Superior temporal gyrus (tissue), 1 donor: ENCODE results near the gene RAB7A.
"Not testable (repeated sequence)": the region's sequence is repeated elsewhere in the genome, so short reads cannot be mapped to it uniquely, and the experiment has no call there.

Experiments used
- DNase-seq: peaks from one replicate; pipeline ENCODE4 v3.0.0-alpha.2; 2016; ENCODE audit errors: extremely low spot score

RAB7A gene

DNA sequence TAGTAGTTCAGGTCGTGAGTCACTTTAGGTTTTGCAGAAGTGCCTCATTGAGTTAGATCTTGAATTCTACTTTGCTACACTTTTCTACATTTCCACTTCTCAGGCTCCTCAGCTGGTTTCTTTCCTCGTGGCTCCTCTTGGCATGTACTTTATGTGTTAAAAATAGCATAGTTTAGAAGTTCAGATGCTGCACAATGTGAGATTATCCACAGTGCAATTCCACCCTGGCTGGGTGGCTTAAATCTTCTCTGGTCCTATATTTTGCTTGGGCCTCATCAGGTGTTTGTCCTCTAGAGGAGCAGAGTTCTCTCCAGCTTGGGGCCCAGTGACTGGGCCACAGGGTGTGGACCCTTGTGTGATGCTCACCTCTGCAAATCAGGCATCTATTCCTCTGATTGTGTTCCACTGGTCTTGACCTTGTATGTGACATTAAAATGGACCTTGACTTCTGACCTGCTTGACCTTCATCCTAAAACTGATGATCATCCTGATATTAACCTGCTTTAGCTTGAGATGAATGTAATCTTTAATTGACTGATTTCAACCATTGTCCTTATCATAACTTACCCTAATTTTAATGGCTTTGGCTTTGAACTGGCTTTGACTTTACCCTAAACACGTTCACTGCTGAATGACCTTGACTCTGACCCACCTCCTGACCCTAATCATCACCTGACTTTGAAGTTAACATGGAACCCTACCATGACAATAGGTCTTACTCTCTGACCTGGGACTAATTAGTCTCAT lies 89.5 kb downstream of the RAB7A start:
- DNase-seq, result peak; percentile 51

DNA sequence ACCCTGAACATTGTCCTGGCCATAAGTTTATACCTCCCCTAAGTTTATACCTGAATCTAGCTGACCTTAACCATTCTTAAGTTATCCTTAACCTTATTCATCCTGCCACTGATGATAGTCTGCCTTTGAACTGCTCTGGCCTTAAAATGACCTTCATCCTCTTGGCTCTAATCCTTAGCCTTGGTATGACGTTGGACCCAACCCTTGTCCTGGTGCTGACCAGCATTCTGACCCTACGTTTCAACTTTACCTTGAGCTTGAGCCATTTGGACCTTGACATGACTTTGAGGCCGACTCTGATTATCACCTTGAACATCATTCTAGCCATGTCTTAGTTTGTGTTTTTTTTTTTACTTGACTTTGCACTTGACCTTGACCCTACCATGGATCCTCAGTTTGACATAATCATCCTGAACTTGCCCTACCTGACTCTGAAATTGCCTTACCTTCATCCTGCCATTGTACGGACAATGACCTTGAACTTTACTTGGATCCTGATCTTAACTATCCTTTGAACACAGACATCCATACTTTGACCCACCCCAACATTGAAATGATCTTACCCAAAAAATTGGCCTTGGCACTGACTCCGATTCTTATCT lies 92.3 kb downstream of the RAB7A start:
- DNase-seq, result no peak

DNA sequence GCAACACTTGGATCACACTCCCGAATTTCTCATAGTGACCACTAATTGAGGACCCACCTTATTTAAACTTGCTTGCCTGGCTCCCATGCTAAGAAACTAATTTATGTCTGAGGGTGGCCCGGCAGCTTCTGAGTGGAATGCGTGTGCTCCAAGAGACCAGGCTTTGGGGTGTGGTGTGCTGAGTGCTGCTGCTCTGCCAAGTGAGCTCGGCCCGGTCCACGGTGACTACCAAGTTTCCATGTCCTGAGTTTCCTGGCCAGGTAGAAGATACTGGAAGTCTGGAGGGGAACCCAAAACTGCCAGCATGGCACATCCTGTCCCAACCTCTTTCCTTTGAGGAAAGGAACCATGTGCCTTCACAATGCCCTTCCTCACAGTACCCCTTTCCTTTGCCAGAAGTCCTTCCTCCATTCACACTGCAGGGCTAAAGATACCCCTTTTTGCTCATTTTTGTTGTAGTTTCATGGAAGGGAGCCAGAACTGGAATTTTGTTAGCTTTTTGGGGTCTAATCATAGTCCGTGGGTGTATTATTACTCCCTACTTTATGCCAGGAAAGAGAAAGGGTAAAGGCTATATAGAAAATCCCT lies 94.4 kb downstream of the RAB7A start:
- DNase-seq, result no peak

DNA sequence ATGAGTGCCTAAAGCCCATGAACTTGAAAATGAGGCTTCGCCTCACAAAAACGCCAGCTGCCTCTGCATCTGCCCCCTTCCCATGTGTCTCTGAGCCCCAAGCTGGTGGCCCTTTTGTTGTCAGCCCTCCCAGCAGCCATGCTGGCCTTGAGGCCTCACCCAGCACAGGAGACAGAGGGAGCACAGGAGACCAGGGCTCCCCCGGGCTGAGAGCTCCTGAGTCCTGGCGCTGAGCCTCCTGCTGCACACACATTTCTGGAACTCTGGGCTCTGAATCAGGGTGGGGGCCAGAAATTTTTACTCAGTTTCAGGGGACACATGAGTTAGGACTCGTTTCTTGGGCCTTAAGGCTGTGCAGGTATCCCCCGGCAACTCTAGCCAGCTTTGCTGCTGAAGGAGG lies 97.0 kb downstream of the RAB7A start:
- DNase-seq, result no peak

DNA sequence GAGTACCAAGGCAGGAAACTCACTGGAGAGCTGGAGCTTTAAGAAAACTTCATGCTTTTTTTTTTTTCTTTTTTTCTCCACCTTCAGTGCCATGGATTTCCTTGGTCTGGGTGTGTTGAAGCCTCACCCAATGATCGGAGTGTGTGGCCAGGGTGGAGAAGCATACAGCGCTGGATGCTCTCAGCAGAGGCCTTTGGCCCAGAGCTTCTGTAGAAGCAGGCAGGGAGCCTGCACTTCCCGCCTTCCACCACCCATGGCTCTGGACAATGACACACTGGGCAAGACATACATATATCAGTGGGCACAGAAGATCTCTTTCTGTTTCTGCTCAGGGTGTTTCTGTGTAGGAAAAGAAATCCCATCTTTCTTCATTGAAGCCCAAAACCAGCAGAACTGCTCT lies 97.6 kb downstream of the RAB7A start:
- no peak for DNase-seq

DNA sequence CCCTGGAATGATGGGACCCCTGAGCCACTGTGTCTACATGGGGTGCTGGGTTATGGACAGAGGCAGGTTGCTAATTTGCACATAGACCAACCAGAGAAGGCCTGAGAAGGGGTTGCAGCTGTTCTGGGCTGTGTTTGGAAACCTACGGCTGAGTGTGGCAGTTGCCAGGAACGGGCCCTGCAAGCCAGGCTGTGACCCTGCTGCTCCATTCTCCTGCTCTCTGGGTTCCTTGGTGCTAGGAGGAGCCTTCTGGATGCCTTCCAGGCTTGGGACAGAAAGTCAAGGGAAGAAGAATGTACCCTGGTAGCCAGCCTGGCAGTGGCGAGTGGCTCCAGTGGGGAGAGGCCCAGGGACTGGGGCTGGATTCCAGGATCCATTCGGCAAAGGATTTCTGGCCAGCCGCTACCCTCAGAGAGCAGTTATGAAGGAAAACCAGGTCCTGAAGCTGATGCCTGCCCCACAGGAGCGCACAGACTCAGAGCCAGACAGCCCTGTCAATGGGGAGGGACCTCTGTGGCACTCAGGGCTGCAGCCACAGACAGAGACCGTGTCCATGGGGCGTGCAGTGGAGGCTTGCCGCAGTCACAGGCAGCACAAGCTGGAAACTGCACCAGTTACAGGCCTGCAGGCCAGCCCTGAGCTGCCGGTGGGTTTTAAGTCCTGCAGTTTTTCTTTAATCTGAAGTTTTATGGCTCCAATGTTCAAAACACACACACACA lies 98.3 kb downstream of the RAB7A start:
- no peak for DNase-seq

GRCh38 chr3:128825117-128825725 lies 99.2 kb downstream of the RAB7A start:
- DNase-seq, result no peak

GRCh38 chr3:128829087-128829486 lies 103.1 kb downstream of the RAB7A start:
- not testable (repeated sequence) for DNase-seq

DNA sequence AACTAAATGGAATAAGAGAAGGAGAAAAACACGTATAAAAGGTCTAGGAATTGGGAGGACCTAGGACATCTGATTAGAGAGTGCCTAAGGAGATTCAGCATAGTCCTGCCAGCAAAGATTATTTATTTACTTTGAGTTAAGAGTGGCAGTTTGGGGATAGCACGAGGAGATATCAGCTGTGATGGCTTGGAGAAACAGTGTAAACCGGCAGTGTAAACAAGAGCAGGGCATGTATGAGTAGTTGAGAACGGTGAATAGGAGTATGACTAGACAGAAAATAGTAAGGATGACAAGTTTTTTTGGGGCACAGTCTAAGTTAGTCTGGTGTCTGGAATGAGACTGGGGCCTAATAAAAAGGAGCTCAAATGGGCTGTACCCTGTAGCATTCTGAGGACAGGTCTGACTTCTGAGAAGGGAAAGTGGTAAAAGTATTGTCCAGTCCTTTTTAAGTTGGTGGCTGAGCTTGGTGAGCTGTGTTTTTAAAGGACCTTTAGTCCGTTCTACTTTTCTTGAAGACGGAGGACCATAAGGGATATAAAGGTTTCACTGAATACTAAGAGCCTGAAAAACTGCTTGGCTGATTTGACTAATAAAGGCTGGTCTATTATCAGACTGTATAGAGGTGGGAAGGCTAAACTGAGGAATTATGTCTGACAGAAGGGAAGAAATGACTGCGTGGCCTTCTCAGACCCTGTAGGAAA lies 104.1 kb downstream of the RAB7A start:
- not testable (repeated sequence) for DNase-seq

- DNase-seq, result not testable (repeated sequence)
Observed at GRCh38 chr3:128830762-128831161, 104.8 kb downstream of the RAB7A start.

DNA sequence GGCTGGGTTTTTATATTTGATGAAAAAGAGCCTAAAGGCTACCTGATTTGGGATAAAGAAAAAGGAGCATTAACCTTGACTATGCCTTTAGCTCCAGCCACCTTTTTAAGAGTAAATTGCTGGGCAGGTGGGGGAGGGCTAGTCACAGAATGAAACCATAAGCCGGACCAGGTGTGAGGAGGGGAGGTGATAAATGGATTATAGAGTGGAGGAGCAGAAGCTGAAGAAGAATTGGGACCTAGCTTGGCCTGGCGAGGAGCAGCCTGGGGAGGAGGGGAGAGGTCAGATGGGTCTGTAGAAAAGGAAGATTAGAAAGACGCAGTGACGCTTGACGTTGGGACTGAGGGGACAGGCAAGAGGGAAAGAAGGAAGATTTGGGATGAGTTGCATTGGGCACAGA lies 107.0 kb downstream of the RAB7A start:
- DNase-seq, result not testable (repeated sequence)

GRCh38 chr3:128835096-128835495 lies 109.1 kb downstream of the RAB7A start:
- DNase-seq, result no peak

DNA sequence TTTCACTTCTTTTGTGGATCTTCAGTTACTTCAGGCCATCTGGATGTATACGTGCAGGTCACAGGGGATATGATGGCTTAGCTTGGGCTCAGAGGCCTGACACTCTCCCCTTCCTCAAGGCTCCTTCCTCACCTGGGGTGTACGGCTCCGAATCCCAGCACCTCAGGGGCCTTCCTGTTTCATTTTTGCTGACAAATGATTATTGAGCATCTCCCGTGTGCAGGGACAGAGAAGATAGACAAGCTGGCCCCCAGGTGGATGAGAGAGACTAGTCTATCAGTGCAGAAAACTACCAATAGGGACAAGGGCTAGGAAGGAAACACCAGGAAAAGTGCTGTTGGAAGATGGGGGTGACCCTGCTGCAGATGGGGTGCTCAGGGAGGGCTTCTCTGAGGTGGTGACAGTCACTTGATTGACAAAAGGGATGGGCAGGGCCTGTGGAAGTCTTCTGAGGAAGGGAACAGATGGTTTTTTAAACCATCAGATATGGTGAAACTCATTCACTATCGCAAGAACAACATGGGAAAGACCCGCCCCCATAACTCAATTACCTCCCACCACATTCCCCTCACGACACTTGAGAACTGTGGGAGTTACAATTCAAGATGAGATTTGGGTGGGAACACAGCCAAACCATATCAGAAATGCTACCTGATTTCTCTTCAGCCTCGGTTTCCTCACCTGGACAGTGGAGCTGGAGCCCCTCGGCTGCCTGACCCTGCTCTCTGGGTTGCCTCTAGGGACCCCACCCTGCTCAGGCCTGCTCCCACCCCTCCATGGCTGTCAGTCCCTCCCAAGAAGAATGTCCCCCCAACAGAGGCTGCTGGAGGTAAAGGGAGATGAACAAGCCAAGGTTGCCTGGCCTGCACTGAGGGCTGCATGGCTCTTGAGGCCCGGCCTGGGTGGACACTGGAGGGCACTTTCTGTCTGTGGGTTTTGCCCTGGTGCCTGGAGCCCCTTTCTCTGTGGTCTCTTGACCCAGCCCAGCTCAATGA lies 116.2 kb downstream of the RAB7A start:
- no peak for DNase-seq

DNA sequence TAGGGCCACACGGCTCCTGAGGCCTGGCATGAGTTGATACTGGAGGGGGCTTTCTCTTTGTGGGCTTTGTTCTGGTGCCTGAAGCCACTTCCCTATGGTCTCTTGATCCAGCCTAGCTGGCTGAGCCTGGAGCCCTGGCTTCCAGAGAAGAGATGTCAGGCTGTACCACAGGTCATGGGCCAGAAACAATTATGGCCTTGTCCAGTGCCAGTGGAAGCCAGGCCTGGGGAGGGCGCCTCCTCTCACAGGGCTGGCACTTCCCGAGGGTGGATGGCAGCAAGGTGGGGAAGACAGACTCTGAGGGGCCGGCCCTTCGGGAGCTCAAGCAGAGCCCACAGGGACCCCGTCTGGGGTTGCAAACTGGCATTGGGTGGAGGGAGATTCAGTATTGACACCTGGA lies 118.5 kb downstream of the RAB7A start:
- no peak for DNase-seq

DNA sequence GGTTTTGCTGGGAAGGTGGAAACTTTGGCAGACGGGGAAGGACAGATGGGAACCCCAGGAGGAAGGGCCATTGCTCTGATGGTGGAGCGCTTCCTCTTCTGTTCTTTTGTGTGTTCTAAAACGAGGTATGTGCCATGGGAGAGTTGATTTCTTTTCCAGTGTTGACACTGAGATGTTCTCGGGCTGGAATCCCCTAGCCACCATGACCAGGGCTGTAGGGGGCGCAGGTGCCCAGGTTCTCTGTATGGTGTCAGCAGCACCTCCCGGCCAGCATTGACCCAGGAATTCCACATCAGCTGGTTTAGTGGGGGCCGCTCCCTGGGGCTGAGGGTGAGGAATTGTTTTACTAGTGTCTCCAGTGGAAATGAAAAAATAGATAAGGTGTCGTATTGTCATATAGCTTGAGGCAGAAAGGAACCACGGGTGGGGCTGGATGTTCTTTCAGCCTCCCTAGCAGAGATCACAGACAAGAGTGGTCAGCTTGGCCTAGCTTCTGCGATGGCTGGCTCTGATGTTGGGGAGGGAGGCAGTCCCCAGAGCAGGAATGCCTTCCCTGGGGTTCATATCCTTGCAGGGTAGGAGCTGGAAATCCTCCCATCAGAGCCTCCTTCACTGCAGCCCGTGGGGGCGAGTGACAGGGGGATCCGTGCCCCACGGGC lies 119.3 kb downstream of the RAB7A start:
- DNase-seq, result no peak

DNA sequence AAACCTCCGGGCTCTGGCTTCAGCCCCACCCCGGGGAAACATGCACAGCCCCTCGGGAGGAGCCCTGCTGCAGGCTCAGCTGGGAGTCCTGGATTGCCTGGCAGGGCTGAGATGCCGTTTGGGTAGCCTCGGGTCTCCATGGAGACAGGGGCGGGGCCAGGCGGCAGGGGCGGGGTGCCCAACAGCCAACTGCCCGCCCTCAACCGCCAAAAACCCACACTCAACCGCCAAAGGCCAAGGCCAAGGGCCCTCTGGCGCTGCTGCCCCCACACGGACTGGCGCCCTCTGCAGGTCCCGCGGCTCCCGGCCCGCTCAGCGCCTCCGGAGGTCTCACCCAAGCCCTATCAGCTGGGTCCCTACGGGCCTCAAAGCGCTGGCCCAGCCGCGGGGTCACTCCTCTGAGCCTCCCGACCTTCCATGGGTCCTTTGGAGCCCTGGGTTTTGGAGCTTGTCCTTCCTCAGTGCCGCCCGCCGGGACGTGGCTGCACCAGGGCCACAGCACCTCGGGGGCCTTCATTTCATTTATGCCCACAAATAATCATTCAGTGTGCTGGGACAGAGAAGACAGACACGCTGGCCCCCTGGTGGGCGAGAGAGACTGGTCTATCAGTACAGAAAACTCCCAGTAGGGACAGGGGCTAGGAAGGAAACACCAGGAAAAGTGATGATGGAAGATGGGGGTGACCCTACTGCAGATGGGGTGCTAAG lies 119.9 kb downstream of the RAB7A start:
- peak; percentile 73 for DNase-seq

DNA sequence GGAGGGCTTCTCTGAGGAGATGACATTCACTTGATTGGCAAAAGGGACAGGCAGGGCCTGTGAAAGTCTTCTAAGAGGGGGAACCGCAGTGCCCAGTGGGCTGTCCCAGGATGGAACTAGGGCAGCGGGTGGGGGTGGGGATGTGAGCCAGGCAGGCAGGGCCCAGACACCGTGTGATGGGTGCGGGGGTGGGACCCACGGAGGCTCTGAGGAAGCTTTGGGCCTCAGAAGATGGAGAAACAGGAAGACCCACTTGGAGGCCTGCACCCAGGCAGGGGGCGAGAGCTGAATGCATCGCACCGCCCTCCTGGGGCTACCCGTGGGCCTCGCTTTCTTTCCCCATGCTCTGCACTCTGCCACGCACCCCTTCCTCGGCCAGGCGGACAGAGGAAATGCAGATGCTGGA lies 120.5 kb downstream of the RAB7A start:
- no peak for DNase-seq

DNA sequence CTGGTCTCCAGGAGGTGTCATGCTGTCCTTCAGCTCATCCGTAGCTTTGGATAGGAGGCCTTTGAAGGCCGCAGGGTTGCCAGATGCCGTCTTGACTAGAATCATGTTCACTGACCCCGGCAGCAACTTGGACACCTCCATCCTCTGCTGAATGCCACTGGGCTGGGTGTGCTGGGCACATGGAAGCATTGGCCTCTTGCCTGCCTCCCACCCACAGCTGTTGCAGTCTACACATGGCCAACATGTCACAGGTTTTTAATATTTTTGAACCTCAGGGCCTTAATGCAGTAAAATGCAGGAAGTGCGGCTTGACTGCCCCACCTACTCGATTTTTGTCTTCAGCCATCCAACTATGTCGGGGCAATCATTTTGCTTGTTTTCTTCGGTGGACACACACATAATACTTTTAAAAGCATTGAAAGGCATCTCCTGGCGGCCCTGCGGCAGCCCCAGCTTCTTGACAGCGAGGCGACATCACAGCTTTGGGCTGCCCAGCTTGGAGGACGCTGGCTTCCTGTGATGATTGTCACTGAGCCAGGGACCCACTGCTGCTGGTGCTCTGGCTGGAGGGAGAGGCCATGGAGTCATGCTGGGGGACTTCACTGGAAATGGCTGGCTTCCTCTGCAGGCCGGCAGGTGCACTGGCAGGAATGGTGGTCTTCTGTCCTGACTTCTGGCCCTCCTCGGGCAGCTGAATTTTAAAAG lies 121.8 kb downstream of the RAB7A start:
- no peak for DNase-seq
